Femur (tissue), 1 donor: ENCODE results near the gene GSG1L2.
A peak's percentile ranks its signal among the peaks of the same experiment; 100 is the strongest.

ENCODE experiments used
- DNase-seq: peaks from one replicate; pipeline ENCODE4 v3.0.0-alpha.2; 2017

The GSG1L2 gene

DNA sequence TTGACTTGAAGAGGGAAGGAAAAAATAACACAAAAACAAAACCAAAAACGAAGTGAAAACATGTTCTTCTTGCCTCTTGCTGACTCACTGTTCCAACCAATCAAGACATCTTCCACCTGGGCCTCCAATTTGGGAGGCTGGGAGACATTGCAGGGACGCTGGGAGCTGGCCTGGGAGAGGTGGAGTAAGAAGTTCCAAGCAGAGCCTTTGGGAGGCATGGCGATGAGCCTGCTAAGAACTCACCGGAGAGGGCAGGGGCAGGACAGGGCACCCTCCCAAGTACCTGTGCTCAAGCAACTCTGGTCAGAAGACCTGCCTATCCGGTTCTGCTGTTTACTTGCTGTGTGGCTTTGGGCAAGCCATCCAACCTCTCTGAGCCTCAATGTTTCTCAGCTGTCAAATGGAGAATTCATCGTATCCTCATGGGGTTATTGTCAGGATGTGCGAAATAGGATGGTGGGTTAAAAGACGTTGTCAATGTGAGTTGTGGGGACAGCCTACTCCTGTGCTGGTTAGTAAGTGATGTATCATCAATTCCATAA is 3.0 kb upstream of the GSG1L2 start:
- no peak for DNase-seq

DNA sequence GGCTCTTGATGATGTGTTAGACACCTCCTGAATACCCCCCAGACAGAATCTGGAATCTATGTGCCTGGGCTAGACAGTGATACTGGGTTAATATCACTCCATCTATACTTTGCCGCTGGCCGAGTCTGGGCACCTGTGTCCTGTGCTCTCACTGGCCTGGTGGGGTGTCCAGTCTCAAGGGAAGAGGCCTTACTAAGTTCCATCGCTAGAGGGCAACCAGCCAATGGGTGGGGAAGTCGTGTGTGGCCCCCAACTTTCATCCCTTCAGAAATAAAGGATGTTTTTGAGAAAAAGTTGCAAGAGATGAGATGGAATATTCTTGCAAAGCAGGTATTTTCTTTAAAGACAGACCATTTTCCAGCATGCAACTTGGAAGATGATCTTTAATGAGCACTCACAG is 2.2 kb upstream of the GSG1L2 start:
- DNase-seq, result no peak

GRCh38 chr17:9820448-9820847 is 1.4 kb downstream of the GSG1L2 start:
- DNase-seq, result no peak

GRCh38 chr17:9818760-9819159 is 3.1 kb downstream of the GSG1L2 start:
- no peak for DNase-seq

DNA sequence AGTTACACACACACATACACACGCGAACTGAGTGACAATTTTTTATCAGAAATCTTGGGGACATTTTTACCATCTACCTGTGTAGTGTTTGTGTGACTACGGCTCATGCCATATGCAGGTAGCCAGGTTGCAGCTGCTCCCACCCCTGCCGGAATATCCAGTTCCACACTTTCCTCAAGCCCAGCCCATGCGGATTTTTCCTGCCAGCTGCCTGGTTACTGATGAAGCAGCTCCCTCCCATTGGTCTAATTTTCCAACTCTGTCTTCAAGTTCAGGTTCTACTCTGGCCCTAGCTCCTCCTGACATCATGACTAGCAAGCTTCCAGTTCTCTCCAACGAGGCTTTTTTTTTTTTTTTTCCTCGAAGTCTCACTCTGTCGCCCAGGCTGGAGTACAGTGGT is 4.8 kb downstream of the GSG1L2 start:
- DNase-seq, result peak; percentile 50

DNA sequence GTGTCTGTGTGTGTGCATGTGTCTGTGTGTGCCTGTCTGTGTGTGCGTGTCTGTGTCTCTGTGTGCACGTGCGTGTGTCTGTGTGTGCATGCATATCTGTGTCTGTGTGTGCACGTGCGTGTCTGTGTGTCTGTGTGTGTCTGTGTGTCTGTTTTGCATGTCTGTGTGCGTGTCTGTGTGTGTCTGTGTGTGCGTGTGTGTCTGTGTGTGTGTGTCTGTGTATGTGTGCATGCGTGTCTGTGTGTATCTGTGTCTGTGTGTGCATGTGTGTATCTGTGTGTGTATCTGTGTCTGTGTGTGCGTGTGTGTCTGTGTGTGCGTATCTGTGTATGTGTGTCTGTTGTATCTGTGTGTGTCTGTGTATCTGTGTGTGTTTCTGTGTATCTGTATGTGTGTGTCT is 5.4 kb downstream of the GSG1L2 start:
- DNase-seq, result no peak

DNA sequence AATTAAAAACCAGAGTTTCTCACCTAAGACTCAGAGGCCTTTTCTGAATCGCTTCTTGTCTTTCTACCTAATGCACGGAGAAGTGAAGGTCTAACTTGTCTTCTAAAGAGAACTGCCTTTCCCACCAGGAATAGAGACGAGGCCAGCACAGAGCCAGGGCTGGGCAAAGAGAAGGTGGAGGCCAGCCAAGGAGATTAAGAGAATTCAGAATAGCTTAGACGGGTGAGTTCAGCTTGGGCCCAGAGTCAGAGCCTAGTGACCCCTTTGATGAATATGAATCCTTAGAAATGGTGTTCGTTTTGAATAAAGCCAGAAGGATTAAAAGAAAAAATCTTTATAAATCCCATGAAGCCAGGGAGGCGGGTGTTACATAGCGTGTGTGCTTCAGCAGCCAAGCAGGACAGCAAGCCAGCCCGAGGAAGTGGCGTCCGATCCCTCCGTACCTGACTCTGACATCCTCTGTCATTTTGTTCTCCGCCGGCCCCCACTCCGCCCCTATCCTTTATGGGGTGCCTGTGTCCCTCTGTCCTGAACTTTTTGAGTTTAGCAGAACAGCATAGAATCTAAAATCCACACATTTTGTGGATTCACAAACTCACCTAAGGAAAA is 7.4 kb downstream of the GSG1L2 start:
- DNase-seq, result no peak

DNA sequence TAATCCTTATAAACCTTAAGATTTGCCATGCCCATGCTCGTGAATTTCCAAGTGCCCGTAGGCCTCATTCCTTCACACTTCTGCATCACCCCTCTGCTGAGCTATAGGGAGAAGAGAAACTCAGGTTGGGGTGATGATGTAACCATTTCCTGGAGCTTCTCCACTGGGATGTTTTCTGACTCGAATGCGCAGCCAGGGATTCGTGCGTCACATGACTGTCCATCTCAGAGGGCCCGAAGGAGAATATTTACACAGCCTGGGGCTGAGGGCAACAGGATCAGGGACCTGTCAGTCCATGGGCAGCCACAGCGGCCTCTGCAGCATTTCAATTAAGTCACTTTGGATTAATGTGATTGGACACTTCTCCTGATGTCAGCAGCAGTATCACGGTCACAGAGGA is 8.7 kb downstream of the GSG1L2 start:
- DNase-seq, result no peak

- DNase-seq, result no peak
These were observed 10.3 kb downstream of the GSG1L2 start for GRCh38 chr17:9811537-9811936.

DNA sequence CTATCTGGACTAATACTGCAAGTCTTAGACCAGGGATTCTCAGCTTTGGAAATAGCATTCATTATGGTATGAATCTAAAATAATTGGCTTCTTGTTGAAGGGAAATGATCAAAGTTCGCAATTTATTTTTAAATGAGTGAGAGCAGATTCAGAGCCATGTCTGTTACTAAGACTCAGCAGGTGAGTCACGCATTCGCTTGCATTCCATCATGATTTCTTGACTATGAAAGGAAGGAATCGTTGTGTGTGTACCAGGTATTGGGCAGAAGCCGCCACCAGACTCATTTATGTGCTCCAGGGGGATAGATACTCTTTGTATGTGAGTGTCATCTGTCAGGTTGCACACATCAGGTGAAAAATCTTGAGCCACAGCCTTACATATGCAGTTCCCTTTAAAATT is 10.8 kb downstream of the GSG1L2 start:
- DNase-seq, result no peak

DNA sequence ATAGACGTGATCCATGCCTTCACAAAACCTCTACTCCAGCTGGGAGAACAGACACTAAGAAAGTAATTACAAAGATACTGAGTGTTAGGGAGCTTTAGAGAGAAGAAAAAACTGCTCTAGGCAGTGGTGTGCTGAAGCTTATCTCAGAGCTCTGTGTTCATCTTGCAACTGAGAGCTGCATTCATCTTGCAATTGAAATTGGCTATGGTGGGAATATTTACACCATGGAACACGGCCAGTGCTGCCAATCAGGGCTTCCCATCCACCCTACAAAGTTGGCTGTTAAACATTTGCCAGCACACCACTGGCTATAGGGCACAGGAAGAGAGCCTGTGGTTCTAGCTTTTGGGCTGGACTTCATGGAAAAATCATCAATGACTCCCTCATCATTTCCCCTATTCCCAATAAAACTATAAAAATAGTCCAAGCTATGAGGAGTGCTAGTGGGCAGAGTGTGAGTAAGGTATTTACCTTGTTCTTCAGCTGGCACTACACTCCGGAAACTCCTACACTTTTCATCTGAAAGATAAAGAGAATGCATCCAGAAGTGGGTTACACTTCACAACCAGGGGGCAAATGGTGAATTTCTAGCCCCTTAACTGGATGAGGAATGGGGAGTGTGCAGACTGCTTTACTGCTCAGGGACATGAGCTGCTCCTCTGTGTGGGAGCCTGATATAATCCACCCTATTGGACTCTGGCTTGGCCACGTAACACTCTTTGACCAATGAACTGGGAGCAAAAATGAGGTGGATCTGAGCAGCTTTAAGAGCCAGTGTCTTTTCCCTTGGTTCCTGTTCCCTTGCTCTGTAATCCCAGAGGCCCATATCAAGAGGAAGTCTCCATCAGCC is 11.6 kb downstream of the GSG1L2 start:
- DNase-seq, result no peak

GRCh38 chr17:9809409-9809808 is 12.5 kb downstream of the GSG1L2 start:
- no peak for DNase-seq

GRCh38 chr17:9806699-9807098 is 15.2 kb downstream of the GSG1L2 start:
- no peak for DNase-seq

DNA sequence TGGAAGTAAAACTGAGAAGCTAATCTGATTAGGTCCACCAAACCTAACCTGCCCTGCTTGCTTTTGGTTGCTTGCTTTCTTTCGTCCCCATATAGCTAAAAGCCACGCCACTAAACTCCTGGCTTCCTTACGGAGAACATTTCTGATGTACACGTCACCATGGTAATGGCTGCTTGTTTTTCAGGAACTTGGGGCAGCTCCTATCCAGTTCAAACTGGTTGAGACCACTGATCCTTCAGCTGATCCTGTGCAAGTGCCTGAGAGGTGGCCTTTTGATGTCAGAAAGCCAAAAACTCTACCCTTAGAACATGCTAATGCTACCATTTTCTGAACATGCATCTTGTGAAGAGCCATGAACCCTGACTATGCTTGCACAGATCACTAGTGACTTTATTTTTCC is 16.1 kb downstream of the GSG1L2 start:
- DNase-seq, result no peak

- no peak for DNase-seq
These were observed 19.2 kb downstream of the GSG1L2 start for GRCh38 chr17:9802697-9803096.

DNA sequence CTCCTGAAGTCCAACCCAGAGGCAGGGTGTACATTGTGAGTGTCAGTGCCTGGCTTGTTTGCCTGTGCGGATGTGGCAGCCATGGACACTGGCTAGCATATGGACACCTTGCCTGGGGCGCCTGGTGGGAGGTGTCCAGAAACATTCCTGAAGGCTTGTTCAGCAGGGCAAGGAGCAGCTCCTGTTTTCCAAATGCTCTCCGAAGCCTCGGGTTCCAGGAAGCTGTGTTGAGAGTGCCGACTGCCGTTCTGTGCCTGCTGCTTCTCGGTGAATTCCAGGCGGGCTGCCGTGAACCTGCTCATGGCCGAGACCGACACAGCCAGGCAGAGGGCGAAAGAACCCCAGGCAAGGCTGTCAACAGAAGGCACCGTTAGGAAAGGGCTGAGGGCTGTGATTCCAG is 19.6 kb downstream of the GSG1L2 start:
- no peak for DNase-seq

- DNase-seq, result no peak
These were observed 20.4 kb downstream of the GSG1L2 start for GRCh38 chr17:9801505-9801904.

DNA sequence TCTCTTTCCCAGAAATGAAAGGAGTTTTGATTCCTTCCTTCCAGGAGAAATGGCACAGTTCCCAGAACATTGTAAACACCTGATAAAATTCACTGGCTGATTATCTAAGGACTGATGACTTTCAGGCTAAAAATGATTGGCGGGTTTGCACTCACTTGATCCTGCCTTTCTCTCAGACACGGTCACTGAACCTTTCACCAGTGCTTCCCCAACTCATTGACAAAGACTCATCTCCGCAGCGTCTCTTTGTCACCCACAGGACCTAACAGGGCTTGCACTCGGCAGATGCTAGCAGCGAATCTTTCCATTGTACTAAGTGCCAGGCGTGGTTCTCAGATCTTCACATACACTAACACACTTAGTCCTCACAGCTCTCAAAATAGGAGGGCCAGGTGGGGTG is 23.2 kb downstream of the GSG1L2 start:
- DNase-seq, result no peak

DNA sequence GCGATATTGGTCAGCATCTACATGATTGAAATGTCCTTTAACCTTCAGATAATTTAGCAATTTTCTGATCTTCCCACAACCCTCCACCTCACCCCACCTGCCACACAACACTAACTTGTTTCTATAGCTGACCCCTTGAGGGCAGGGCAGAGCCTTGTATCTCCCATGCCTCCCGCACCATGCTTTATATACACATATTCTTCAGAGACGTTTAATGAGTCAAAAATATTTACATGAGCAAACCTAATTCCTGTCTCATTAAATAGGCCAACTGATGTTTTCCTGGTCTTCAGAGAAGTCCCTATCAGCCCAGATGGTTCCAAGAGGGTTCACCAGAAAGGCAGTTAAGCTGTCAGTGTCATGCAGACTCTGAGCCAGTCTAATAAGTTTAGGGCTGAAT is 23.9 kb downstream of the GSG1L2 start:
- DNase-seq, result no peak

DNA sequence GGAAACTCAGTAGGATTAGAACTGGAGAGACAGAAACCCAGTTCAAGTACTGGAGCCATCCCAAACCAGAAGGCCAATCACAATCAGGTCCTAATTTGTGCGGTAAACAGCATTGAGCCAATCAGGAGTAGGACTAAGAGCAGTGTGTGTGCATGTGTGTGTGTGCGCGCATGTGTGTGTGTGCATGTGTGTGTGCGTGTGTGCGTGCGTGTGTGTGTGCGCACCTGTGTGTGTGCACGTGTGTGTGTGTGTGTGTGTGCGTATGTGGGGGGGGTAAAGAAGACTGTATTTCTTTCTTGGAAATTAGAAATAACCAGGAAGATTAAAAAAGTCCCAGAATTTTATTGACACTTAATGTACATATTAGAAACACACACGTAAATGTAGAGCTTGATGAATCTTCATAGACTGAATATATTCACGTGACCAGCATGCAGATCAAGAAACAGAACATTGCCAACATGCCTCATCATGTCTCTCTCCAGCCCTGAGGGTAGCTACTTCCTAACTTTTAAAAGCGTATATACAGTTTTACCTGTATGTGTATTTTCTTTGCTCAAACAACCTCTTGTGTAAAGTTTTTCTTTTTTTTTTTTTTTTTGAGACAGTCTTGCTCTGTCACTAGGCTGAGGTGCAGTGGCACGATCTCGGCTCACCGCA is 29.6 kb downstream of the GSG1L2 start:
- DNase-seq, result no peak

GRCh38 chr17:9790889-9791876 is 30.7 kb downstream of the GSG1L2 start, which contains the start of gene DHRS7C:
TSS of gene DHRS7C (minus strand) at chr17:9791592. CDS start at chr17:9791284, 308 bp downstream.
- DNase-seq, result peak; percentile 65

- DNase-seq, result no peak
These were observed 31.6 kb downstream of the GSG1L2 start for GRCh38 chr17:9790316-9790715.
